ENCODE measurements around the gene IFNA8. TPM values are rescaled to one million over a fixed set of nuclear protein-coding genes. Genes with fewer than 3 reads are reported as not detected.

Gene IFNA8
- total RNA-seq, 4 donors from 2014 or later = not detected

- TF ChIP-seq CTCF (IDR thresholded peaks at IDR 0.05 in 4 of 5, conservative IDR thresholded peaks at IDR 0.05 in 1 of 5) (peak; percentile 54 to 82 (median 69)), POLR2A (IDR thresholded peaks at IDR 0.05) (no peak)
- intact Hi-C loops (cut with DNase I; ENCODE audit: low total_unique reads) = loop anchor here (1.0 kb wide), 1 partner anchor 70 kb away; no protein-coding TSS in a partner anchor
- no peak overlapping the region for H3K27ac ChIP-seq
Observed at GRCh38 chr9:21395778-21396717, 12.9 kb upstream of the IFNA8 start.

GRCh38 chr9:21398955-21399489 lies 9.9 kb upstream of the IFNA8 start:
- TF ChIP-seq POLR2A (IDR thresholded peaks at IDR 0.05) (no peak), CTCF (IDR thresholded peaks at IDR 0.05 in 4 of 5, conservative IDR thresholded peaks at IDR 0.05 in 1 of 5) (no peak)
- in situ Hi-C loops (cut with MboI; ENCODE audit: low sequenced_read_pairs in 4 of 4) = loop anchor here in 2 of 4 donors (5.0 to 10.0 kb wide), 2 partner anchors 72 to 74 kb away; no protein-coding TSS in a partner anchor
- Histone ChIP-seq H3K36me3 (no peaks in the 10 kb centered on the region), H3K4me1 (peaks cover 4 to 9% of the 10 kb centered on the region in 2 donors), H3K27ac (no peak overlapping the region), H3K9me3 (no peaks in the 10 kb centered on the region), H3K4me3 (no peak overlapping the region), H3K27me3 (peaks cover 11 to 17% (median 16%) of the 10 kb centered on the region in 3 donors)
- intact Hi-C loops (cut with DNase I; ENCODE audit: low total_unique reads) = no loop called here
- DNase-seq = no peak
- no peak for ATAC-seq

More at GRCh38 chr9:21395778-21396717, 12.9 kb upstream of the IFNA8 start:
- in situ Hi-C loops (cut with MboI; ENCODE audit: low sequenced_read_pairs in 4 of 4) = loop anchor here in 2 of 4 donors (5.0 to 10.0 kb wide), 2 partner anchors 69 to 71 kb away; no protein-coding TSS in a partner anchor
- H3K4me3 ChIP-seq = peak overlapping the region; percentile 53 to 86 (median 62)
- H3K4me1 ChIP-seq = no peaks in the 10 kb centered on the region
- H3K9me3 ChIP-seq = no peaks in the 10 kb centered on the region
- peaks cover 4 to 7% (median 5%) of the 10 kb centered on the region in 3 donors for H3K27me3 ChIP-seq
- no peaks in the 10 kb centered on the region for H3K36me3 ChIP-seq
- DNase-seq = no peak
- ATAC-seq = peak; percentile 39 to 70

- H3K4me3 ChIP-seq = no peak overlapping the region
- TF ChIP-seq CTCF (IDR thresholded peaks at IDR 0.05 in 4 of 5, conservative IDR thresholded peaks at IDR 0.05 in 1 of 5) = no peak
- no peak for TF ChIP-seq POLR2A (IDR thresholded peaks at IDR 0.05)
- H3K4me1 ChIP-seq = peaks cover 4 to 9% of the 10 kb centered on the region in 2 donors
- H3K27ac ChIP-seq = no peak overlapping the region
- DNase-seq (no peak), ATAC-seq (no peak)
- in situ Hi-C loops (cut with MboI; ENCODE audit: low sequenced_read_pairs in 4 of 4) (loop anchor here in 2 of 4 donors (5.0 to 10.0 kb wide), 2 partner anchors 73 to 75 kb away; no protein-coding TSS in a partner anchor), intact Hi-C loops (cut with DNase I; ENCODE audit: low total_unique reads) (no loop called here)
- no peaks in the 10 kb centered on the region for H3K36me3 ChIP-seq
- H3K9me3 ChIP-seq = no peaks in the 10 kb centered on the region
- H3K27me3 ChIP-seq = peaks cover 11 to 16% (median 16%) of the 10 kb centered on the region in 3 donors
Observed at GRCh38 chr9:21399956-21400355, 9.0 kb upstream of the IFNA8 start.

GRCh38 chr9:21402386-21403251 lies 6.3 kb upstream of the IFNA8 start:
- intact Hi-C loops (cut with DNase I; ENCODE audit: low total_unique reads) (no loop called here), in situ Hi-C loops (cut with MboI; ENCODE audit: low sequenced_read_pairs in 4 of 4) (no loop called here)
- ATAC-seq (no peak), DNase-seq (no peak)
- Histone ChIP-seq H3K27ac (no peak overlapping the region), H3K4me3 (peak overlapping the region; percentile 39 to 57 (median 46)), H3K36me3 (no peaks in the 10 kb centered on the region), H3K4me1 (peaks cover 4 to 9% of the 10 kb centered on the region in 2 donors), H3K9me3 (no peaks in the 10 kb centered on the region), H3K27me3 (peaks cover 11 to 13% (median 11%) of the 10 kb centered on the region in 3 donors)
- TF ChIP-seq CTCF (IDR thresholded peaks at IDR 0.05 in 4 of 5, conservative IDR thresholded peaks at IDR 0.05 in 1 of 5) (no peak), POLR2A (IDR thresholded peaks at IDR 0.05) (no peak)

Measured in gastrocnemius medialis (tissue), 4 donors.